NCI-H510A treated with DMSO at 0.1 percent for 48 hours (cell line): ENCODE results near the gene SGCD.

Source experiments
- DNase-seq: peaks from one replicate; lab custom pipeline; 2025; lab: John Stamatoyannopoulos, UW

Gene SGCD

GRCh38 chr5:156361436-156362109 lies 34.6 kb downstream of the SGCD start:
- no peak for DNase-seq

GRCh38 chr5:156363861-156364260 lies 36.9 kb downstream of the SGCD start:
- no peak for DNase-seq

GRCh38 chr5:156366521-156366920 lies 39.6 kb downstream of the SGCD start:
- no peak for DNase-seq

DNA sequence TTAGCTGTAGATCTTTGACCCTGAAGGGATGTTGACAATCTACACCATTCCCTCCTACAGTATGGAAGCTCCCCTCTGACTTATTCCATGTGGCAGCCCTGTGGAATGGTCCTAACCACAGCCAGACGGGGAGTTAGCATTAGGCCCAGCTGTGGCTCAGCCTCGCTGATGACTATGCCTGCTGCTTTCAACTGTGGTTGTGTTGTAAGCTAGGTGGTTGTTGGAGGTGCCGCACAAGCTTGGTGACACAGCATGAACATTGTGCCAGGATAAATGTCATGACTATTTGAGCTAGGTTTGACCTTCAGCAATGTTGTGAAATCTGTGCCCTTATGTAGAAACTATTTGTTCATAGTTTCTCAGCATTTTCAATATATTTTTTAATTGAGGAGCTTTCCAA lies 40.6 kb downstream of the SGCD start:
- DNase-seq, result no peak

- no peak for DNase-seq
These were observed 49.0 kb downstream of the SGCD start for GRCh38 chr5:156375895-156376495.

DNA sequence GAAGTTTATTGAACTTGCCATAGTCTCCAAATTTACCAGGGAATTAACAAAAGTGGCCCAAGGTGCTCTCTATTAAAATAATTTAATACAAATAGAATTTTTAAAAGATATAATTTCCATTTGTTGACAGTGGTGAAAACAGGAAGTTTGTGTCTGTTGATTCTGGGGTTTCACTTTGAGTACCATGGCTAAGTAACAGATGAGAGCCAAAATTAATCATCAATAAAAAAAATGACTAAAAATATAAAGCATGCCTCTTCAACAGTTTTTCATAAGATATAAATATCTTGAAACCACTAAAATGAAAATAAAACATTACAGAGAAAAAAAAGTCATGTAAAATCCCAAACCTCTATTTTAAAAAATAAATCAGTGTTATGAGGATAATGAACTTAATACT lies 49.8 kb downstream of the SGCD start:
- DNase-seq, result no peak

DNA sequence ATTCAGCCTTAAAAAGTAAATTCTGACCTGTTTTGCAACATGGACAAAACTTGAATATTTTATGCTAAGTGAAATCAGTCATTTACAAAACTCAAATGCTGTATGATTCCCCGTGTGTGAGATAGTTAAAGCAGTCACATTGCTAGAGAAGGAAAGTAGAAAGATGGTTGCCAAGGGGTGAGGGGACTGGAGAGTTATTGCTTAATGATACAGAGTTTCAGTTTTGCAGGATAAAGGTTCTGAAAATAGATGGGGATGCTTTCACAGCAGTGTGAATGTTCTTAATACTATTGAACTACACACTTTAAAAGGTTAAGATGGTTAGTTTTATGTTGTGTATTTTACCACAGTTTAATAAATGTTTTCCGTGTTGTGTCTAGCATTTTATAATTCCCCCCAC lies 51.2 kb downstream of the SGCD start:
- DNase-seq, result no peak

DNA sequence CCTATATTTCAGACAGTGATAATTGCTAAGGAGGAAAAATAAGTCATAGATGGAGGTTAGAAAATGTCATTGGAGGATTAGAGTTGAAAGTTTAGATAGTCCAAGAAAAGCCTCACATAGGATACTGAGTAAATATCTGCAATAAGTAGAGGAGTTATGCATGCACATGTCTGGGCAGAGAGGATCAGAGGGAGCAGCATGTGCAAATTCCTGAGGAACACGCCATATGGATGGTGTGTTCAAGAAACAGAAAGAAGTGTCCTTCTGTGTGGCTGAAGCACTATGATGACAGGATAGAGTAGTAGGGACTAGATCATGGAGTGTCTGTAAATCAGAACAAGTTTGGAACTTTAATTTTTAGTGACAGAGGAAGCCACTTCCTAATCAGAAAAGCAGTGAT lies 52.2 kb downstream of the SGCD start:
- no peak for DNase-seq

- DNase-seq, result no peak
These were observed 53.9 kb downstream of the SGCD start for GRCh38 chr5:156380848-156381247.

DNA sequence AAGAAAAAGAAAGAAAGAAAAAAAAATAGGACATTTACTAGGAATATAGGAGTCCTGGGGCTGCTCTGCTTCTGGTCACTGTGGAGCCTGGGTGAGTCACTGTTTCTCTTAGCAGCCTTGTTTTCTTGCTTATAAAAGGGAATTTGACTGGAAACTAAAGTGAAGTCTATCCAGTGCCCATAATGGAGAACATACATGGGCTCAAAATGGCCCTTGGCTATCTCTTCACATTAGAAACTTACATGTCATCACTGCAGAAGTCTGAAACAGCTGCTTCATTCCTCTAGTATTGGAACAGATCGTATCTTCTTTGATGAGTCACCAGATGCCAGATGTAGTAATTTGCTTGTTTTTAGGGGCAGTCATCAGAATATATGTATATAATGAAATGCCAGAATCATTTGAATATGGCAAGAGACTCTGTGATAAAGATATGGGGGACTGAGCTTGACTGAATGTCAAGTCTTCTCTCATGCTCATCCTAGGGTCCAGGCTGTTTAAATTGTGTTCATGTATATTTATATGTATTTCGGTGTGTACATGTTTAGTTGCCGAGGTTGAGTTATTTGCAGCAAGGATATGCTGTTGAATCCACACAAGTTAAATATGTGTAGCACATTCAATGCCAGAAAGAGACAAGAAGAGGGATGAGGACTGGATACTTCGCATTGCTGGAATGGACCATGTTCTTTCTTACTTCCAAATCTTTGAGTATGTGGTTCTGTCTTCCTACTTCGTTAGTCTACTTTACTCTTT lies 56.7 kb downstream of the SGCD start:
- DNase-seq, result no peak

DNA sequence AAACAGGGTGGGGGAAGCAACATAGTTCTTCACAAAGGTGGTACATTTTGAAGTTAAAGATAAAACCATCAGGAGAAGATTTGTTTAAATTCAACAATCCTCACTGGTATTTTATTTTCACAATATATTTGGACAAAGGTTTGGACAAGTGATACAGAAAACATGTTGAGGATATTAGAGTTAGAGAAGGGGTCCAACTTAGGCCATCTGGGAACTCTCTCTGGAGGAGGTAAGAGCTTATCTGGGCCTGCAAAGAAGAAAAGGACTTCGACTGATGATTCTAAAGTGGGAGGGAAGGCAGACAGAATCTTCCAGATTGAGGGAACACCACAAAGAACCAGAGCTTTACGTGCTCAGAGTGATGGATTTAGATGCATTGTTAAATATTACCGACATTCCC lies 58.5 kb downstream of the SGCD start:
- no peak for DNase-seq

GRCh38 chr5:156386976-156387375 lies 60.0 kb downstream of the SGCD start:
- no peak for DNase-seq

- no peak for DNase-seq
These were observed 60.4 kb downstream of the SGCD start for GRCh38 chr5:156387391-156387790.

DNA sequence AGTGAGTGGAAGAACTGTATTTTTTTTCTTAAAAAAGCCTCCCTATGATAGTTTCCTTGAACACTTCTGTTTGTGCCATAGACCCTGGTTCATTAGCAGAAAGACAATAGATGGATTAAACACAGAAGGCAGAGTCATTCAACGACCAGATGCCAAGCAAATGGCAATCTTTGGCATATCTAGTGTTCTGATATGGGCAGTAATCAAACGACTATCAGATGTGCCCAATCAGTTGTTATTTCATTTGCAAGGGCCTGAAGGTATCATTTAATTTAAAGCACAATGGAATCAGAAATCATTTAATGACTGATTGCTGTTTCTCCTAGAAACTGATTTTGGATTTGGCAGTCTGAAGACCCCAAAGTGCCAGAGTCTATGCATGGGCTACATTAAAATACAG lies 61.3 kb downstream of the SGCD start:
- DNase-seq, result no peak

- no peak for DNase-seq
These were observed 64.2 kb downstream of the SGCD start for GRCh38 chr5:156391139-156391538.

- DNase-seq, result no peak
These were observed 67.0 kb downstream of the SGCD start for GRCh38 chr5:156393980-156394379.

DNA sequence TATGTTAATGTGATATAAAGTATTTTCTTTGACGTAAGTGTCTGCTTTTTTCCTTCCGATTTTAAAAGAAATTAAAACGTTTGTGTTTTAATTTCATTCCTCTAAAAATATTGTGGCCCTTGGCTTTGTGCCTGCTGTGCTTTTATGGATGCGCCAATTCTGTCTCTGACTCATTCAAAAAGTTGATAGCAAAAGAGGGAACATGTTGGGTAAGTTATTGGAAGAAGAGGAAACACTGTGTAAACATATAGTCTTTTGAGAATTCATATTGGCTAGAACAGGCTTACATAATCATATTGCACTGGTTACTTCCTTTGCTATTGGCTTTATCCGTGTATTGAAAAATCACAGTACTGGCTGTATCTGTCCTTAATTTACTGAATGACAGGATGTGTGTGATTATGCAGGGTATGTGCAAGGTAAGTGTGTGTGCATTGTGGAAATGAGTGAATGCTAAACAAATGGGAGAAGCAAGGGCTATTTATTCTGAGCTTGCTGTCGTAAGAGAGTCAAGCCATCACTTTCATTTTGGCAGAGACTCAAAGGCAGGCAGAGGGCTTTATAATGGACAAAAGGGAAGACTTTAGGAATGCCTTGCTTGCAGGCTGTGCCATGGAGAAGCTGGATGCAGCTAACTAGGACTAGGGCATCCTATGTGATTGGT lies 67.8 kb downstream of the SGCD start:
- no peak for DNase-seq

DNA sequence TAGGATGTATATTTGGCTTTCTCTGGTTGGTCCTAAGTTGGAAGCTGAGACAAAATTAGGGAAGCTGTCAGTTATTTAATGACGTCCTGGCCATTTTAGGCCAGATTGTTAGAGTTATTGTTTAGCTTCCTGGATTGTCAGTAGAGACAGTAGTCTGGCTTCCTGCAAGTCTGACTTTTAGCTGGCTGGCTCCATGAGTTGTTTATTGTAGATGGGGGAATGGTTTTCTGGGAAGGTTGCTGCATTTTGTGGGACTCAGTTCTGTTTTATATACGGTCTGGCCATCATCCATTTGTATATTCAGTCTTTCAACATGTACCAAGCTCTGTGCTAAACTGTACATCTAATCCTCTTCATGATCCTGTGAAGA lies 68.3 kb downstream of the SGCD start:
- no peak for DNase-seq

DNA sequence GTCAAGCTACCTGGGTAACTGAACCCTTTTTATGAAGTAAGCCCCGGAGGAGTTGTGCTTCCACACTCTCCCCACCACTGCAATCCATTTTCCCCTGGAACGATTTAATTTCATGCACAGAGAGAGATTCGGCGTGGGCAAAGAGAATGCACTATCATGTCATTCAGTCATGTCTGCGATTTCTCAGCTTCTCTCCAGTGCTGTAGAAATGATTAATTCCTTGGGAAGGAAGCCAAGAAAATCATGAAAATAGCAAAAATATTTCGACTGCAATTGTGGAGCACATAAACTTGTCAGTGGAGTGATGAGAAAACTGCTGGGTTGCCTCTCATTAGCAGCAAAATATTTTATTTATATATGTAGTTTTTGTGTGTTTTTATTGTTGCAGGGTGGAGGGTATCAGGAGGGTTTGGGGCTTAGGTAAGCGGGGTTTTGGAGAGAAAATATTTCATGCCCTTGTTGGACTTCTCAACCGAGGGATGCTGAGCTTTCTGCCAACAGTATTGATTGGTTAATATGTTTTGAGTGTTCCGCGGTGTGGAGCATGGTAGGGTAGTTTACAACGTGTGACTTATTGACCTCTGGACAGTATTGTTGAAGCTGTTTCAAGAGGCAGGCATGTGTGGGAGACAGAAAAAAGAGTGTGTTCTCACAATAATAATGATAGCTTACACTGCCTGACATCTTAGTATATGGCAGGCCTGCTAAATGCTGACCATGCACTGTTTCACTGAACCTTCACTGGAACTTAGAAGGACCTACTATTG lies 69.3 kb downstream of the SGCD start:
- DNase-seq, result no peak

DNA sequence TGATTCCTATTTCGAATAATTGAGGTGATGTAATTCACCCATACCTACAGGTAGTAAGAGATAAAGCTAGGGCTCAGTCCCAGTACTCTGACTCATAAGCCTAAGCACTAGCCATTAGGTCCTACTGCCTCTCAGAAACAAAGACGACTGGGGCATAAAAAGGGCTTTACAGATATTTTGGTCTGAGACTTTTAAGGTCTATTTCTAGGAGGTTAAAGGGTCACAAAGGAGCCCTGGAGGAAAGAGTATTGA lies 69.8 kb downstream of the SGCD start:
- no peak for DNase-seq

DNA sequence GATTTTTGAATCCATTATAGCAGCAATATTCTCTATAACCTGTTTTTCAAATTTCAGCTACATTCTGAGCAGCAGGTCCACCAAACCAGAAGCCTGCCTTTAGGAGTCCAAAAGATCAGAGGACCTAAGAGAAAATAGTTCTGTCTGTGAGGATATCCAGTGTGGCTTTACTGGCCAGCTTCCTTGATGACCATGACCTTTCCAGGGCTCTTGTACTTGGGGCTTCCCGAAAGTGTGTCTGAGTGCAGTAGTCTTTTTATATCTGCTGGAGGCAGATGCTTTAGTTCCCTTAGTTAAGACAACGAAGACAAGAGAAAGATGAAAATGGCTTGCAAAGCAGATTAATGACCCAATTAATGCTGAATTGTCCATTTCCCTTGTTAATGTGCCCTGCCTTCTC lies 72.4 kb downstream of the SGCD start:
- DNase-seq, result no peak

DNA sequence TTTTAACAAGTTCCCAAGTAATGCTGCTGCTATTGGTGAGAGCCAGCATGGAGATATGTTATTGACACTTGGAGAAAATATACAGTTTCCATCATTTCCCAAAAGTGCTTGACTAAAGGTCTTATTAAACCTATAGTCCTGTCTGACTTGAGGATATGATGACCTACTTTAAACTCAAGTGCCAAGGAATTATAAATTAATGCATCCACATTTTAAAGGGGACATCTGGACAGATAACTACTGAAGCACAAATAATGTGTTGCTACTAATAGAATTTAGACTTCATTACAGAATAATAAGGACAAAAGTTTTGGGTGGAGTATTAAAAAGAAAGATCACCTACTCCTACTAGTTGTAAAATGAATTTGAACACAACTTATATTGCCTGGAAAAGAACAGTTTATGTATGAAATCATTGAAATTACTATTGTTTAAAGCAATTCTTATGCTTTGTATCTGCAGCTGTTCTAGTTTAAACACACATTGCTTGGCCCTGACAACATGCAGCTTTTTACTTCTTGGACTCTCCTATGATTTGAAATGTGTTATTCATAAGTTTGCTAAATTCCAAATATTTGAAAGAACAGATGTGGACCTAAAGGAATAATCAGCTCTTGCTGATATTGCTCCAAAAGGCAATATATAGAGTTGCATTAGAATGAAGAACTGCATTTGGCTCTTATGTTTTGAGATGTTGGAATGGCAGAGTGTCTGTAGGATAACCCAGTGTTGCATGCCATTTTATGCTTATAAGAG lies 73.4 kb downstream of the SGCD start:
- DNase-seq, result no peak
